ENCODE results near the gene ITGB3.

- TF ChIP-seq, protein P1, sequence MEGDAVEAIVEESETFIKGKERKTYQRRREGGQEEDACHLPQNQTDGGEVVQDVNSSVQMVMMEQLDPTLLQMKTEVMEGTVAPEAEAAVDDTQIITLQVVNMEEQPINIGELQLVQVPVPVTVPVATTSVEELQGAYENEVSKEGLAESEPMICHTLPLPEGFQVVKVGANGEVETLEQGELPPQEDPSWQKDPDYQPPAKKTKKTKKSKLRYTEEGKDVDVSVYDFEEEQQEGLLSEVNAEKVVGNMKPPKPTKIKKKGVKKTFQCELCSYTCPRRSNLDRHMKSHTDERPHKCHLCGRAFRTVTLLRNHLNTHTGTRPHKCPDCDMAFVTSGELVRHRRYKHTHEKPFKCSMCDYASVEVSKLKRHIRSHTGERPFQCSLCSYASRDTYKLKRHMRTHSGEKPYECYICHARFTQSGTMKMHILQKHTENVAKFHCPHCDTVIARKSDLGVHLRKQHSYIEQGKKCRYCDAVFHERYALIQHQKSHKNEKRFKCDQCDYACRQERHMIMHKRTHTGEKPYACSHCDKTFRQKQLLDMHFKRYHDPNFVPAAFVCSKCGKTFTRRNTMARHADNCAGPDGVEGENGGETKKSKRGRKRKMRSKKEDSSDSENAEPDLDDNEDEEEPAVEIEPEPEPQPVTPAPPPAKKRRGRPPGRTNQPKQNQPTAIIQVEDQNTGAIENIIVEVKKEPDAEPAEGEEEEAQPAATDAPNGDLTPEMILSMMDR (IDR thresholded peaks at IDR 0.05), result no peak
- TF ChIP-seq POLR2A (IDR thresholded peaks at IDR 0.05) (no peak), POLR2AphosphoS5 (IDR thresholded peaks at IDR 0.05) (no peak)
Measured at GRCh38 chr17:47316311-47316710, 62.7 kb downstream of the ITGB3 start.
